ENCODE data around the gene TYW1B.
"Not testable (repeated sequence)": the region's sequence is repeated elsewhere in the genome, so short reads cannot be mapped to it uniquely, and the experiment has no call there.

- not testable (repeated sequence) for TF ChIP-seq CTCF, POLR2A (IDR thresholded peaks at IDR 0.05)
Observed at GRCh38 chr7:72561988-72562387, 266.0 kb downstream of the TYW1B start.

Data from esophagus squamous epithelium (tissue), 4 donors.